HepG2 (cell line): ENCODE results near the gene PFKFB2. TPM values are rescaled to one million over a fixed set of nuclear protein-coding genes. Genes with fewer than 3 reads are reported as not detected.

ENCODE experiments used
- FOSL2 ChIP-seq: sonication (generic); formaldehyde crosslinking; IDR thresholded peaks from 2 replicates; pipeline ENCODE4 v1.4.0; 2020; ENCODE audit warnings: missing genetic modification reagents
- HNF4A ChIP-seq: sonication (generic); formaldehyde crosslinking; IDR thresholded peaks from 2 replicates; pipeline ENCODE4 v1.4.0; 2020; ENCODE audit warnings: missing genetic modification reagents
- IKZF4 ChIP-seq: sonication (generic); formaldehyde crosslinking; IDR thresholded peaks from 2 replicates; pipeline ENCODE4 v1.5.1; 2020; ENCODE audit warnings: borderline replicate concordance, mild to moderate bottlenecking, low read depth, missing genetic modification reagents; ENCODE audit errors: not compliant biosample characterization
- KLF15 ChIP-seq: sonication (generic); formaldehyde crosslinking; IDR thresholded peaks from 2 replicates; pipeline ENCODE4 v1.8.1; 2023; ENCODE audit warnings: borderline replicate concordance, mild to moderate bottlenecking, inconsistent platforms, missing genetic modification reagents, mixed read lengths
- MED8 ChIP-seq: sonication (generic); formaldehyde crosslinking; IDR thresholded peaks from 2 replicates; pipeline ENCODE4 v1.8.1; 2023; ENCODE audit warnings: mild to moderate bottlenecking, missing genetic modification reagents; ENCODE audit not compliant: insufficient replicate concordance
- NFKB2 ChIP-seq: sonication (generic); formaldehyde crosslinking; IDR thresholded peaks from 2 replicates; pipeline ENCODE4 v1.4.0; 2020; ENCODE audit warnings: missing genetic modification reagents, borderline replicate concordance
- SRF ChIP-seq: IDR thresholded peaks from 2 replicates; pipeline ENCODE4 v1.6.1; 2011; ENCODE audit warnings: mild to moderate bottlenecking, low read depth, low read length, moderate library complexity
- TARDBP ChIP-seq: sonication (generic); formaldehyde crosslinking; IDR thresholded peaks from 2 replicates; pipeline ENCODE4 v1.8.0; 2022; ENCODE audit warnings: mild to moderate bottlenecking, missing genetic modification reagents
- TBX2 ChIP-seq: sonication (generic); formaldehyde crosslinking; IDR thresholded peaks from 2 replicates; pipeline ENCODE4 v1.5.0; 2020; ENCODE audit warnings: missing genetic modification reagents, mild to moderate bottlenecking, borderline replicate concordance
- TOE1 ChIP-seq: sonication (generic); formaldehyde crosslinking; IDR thresholded peaks from 2 replicates; pipeline ENCODE4 v1.4.0; 2020; ENCODE audit warnings: mild to moderate bottlenecking, missing genetic modification reagents
- XBP1 ChIP-seq: sonication (generic); formaldehyde crosslinking; IDR thresholded peaks from 2 replicates; pipeline ENCODE4 v1.5.0; 2020; ENCODE audit warnings: missing genetic modification reagents
- ZBTB21 ChIP-seq: sonication (generic); formaldehyde crosslinking; IDR thresholded peaks from 2 replicates; pipeline ENCODE4 v1.4.0; 2020; ENCODE audit warnings: missing genetic modification reagents
- ZKSCAN5 ChIP-seq: sonication (generic); formaldehyde crosslinking; IDR thresholded peaks from 2 replicates; pipeline ENCODE4 v1.5.1; 2020; ENCODE audit warnings: mild to moderate bottlenecking, missing genetic modification reagents
- ZMYM3 ChIP-seq: sonication (generic); formaldehyde crosslinking; IDR thresholded peaks from 2 replicates; pipeline ENCODE4 v1.5.1; 2020; ENCODE audit warnings: mild to moderate bottlenecking, missing genetic modification reagents
- ZNF501 ChIP-seq: sonication (generic); formaldehyde crosslinking; IDR thresholded peaks from 2 replicates; pipeline ENCODE4 v1.5.1; 2020; ENCODE audit warnings: mild to moderate bottlenecking, moderate library complexity, missing genetic modification reagents
- ZNF570 ChIP-seq: sonication (generic); formaldehyde crosslinking; IDR thresholded peaks from 2 replicates; pipeline ENCODE4 v1.4.0; 2020; ENCODE audit warnings: mild to moderate bottlenecking, missing genetic modification reagents, borderline replicate concordance
- ZNF629 ChIP-seq: sonication (generic); formaldehyde crosslinking; conservative IDR thresholded peaks from 2 replicates; pipeline ENCODE4 v1.5.0; 2020; ENCODE audit warnings: missing genetic modification reagents
- ZNF652 ChIP-seq: IDR thresholded peaks from 2 replicates; pipeline ENCODE4 v1.6.1; 2016; ENCODE audit warnings: low read depth, borderline replicate concordance
- ZNF7 ChIP-seq: IDR thresholded peaks from 2 replicates; pipeline ENCODE4 v1.6.1; 2016; ENCODE audit warnings: missing biosample characterization, missing genetic modification reagents
- ZNF792 ChIP-seq: IDR thresholded peaks from 2 replicates; pipeline ENCODE4 v1.6.1; 2016
- polyA plus RNA-seq, 8 experiments: library from polyadenylated mRNA; depleted of rRNA in 3 of 8; stranded (reverse) in 7 of 8; unstranded in 1 of 8; fragments of >200 nt; fragmentation: Illumina TruSeq in 4 of 8; extraction: Trizol in 4 of 8; gene quantifications; 2 replicates each; pipeline versions ENCODE4 v1.2.1 to v1.2.3, GENCODE V29; 2011 to 2016; ENCODE audit warnings: low read depth in 4 of 8, missing spikeins in 1 of 8, mixed read lengths in 1 of 8; ENCODE audit not compliant: insufficient read depth in 1 of 8
- total RNA-seq, 5 experiments: library from RNA; depleted of rRNA; stranded (reverse); fragments of >200 nt; fragmentation: Illumina TruSeq; extraction: Trizol; gene quantifications; 2 replicates each; pipeline ENCODE4 v1.2.3, GENCODE V29; 2016; ENCODE audit warnings: low read depth in 1 of 5
- TF ChIP-seq, protein P1 (sequence below): IDR thresholded peaks from 2 replicates; pipeline ENCODE4 v1.6.1; 2016; ENCODE audit warnings: control low read depth
- TF ChIP-seq, protein P2 (sequence below): sonication (generic); formaldehyde crosslinking; IDR thresholded peaks from 2 replicates; pipeline ENCODE4 v1.4.0; 2020; ENCODE audit warnings: missing genetic modification reagents, borderline replicate concordance
- TF ChIP-seq, protein P3 (sequence below): IDR thresholded peaks from 2 replicates; pipeline ENCODE4 v1.6.1; 2012; ENCODE audit warnings: inconsistent platforms
- TF ChIP-seq, protein P4 (sequence below): sonication (generic); formaldehyde crosslinking; IDR thresholded peaks from 2 replicates; pipeline ENCODE4 v1.4.0; 2020; ENCODE audit warnings: missing genetic modification reagents, mild to moderate bottlenecking, borderline replicate concordance
- TF ChIP-seq, protein P5 (sequence below): sonication (generic); formaldehyde crosslinking; conservative IDR thresholded peaks from 2 replicates; pipeline ENCODE4 v1.8.0; 2022; ENCODE audit warnings: mild to moderate bottlenecking, moderate library complexity, missing genetic modification reagents

The PFKFB2 gene
- total and polyA plus RNA-seq, 2 of the 13 experiments (the other 11 are each of a cell fraction or from before 2014, with no cell fraction given), result 4.6 to 10.6 TPM

DNA sequence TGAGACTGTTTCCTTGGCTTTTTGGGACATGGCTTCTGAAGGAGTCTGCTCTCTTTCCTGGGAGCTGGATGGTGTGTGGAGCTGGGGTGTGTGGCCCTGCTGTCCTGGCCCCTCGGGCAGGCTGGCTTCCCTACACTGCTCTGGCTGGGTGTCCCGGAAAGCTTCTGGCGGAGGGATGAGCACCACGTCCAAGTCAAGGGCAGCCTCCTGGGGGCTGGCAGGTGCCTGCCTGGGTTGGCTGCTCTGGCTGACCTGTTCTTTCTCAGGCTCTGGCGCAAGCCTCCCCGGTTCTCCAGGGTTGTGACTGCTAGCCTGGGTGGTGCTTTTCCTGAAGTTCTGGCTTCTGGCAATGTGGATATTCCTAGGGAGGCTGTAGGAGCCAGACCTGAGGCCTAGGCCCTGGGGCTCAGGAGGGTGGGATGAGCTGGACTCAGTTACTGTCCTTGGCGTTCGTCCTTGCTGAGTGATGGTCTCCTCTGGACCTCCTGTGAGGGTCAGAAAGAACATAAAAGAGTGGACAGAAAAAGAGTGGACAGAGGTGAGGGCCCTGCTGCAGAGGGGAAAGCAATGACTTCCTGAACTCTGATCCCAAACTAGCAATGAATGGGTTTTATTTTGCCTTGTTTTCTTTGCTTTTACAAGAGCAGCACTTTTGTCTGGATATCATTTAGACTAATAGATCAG is 29.9 kb upstream of the PFKFB2 start (continued):
- TF ChIP-seq HNF4A (CRISPR knock-in tag), result peak; percentile 39
- TF ChIP-seq TARDBP (CRISPR knock-in tag), result no peak
- TF ChIP-seq ZNF7 (CRISPR knock-in tag), result peak; percentile 65; the same call in 1 of the 2 replicates
- TF ChIP-seq TOE1 (CRISPR knock-in tag), result no peak
- TF ChIP-seq, protein P1, sequence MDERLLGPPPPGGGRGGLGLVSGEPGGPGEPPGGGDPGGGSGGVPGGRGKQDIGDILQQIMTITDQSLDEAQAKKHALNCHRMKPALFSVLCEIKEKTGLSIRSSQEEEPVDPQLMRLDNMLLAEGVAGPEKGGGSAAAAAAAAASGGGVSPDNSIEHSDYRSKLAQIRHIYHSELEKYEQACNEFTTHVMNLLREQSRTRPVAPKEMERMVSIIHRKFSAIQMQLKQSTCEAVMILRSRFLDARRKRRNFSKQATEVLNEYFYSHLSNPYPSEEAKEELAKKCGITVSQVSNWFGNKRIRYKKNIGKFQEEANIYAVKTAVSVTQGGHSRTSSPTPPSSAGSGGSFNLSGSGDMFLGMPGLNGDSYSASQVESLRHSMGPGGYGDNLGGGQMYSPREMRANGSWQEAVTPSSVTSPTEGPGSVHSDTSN (CRISPR knock-in tag), result no peak
- no peak for TF ChIP-seq ZNF792 (CRISPR knock-in tag)
- no peak for TF ChIP-seq FOSL2 (CRISPR knock-in tag)
- TF ChIP-seq ZKSCAN5, result peak; percentile 79; the same call in 1 of the 2 replicates
- no peak for TF ChIP-seq ZNF570
- no peak for TF ChIP-seq ZMYM3 (CRISPR knock-in tag)
- no peak for TF ChIP-seq SRF
- TF ChIP-seq KLF15 (CRISPR knock-in tag), result no peak
- TF ChIP-seq NFKB2 (CRISPR knock-in tag), result no peak
- TF ChIP-seq, protein P2, sequence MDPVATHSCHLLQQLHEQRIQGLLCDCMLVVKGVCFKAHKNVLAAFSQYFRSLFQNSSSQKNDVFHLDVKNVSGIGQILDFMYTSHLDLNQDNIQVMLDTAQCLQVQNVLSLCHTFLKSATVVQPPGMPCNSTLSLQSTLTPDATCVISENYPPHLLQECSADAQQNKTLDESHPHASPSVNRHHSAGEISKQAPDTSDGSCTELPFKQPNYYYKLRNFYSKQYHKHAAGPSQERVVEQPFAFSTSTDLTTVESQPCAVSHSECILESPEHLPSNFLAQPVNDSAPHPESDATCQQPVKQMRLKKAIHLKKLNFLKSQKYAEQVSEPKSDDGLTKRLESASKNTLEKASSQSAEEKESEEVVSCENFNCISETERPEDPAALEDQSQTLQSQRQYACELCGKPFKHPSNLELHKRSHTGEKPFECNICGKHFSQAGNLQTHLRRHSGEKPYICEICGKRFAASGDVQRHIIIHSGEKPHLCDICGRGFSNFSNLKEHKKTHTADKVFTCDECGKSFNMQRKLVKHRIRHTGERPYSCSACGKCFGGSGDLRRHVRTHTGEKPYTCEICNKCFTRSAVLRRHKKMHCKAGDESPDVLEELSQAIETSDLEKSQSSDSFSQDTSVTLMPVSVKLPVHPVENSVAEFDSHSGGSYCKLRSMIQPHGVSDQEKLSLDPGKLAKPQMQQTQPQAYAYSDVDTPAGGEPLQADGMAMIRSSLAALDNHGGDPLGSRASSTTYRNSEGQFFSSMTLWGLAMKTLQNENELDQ (CRISPR knock-in tag), result no peak
- no peak for TF ChIP-seq ZNF501
- no peak for TF ChIP-seq ZNF652 (CRISPR knock-in tag)
- TF ChIP-seq, protein P3, sequence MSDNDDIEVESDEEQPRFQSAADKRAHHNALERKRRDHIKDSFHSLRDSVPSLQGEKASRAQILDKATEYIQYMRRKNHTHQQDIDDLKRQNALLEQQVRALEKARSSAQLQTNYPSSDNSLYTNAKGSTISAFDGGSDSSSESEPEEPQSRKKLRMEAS, result no peak
- no peak for TF ChIP-seq XBP1 (CRISPR knock-in tag)
- TF ChIP-seq, protein P4, sequence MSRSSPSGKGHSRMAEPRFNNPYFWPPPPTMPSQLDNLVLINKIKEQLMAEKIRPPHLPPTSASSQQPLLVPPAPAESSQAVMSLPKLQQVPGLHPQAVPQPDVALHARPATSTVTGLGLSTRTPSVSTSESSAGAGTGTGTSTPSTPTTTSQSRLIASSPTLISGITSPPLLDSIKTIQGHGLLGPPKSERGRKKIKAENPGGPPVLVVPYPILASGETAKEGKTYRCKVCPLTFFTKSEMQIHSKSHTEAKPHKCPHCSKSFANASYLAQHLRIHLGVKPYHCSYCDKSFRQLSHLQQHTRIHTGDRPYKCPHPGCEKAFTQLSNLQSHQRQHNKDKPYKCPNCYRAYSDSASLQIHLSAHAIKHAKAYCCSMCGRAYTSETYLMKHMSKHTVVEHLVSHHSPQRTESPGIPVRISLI (CRISPR knock-in tag), result no peak
- TF ChIP-seq, protein P5, sequence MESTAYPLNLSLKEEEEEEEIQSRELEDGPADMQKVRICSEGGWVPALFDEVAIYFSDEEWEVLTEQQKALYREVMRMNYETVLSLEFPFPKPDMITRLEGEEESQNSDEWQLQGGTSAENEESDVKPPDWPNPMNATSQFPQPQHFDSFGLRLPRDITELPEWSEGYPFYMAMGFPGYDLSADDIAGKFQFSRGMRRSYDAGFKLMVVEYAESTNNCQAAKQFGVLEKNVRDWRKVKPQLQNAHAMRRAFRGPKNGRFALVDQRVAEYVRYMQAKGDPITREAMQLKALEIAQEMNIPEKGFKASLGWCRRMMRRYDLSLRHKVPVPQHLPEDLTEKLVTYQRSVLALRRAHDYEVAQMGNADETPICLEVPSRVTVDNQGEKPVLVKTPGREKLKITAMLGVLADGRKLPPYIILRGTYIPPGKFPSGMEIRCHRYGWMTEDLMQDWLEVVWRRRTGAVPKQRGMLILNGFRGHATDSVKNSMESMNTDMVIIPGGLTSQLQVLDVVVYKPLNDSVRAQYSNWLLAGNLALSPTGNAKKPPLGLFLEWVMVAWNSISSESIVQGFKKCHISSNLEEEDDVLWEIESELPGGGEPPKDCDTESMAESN, result no peak
- TF ChIP-seq ZNF629 (CRISPR knock-in tag), result peak; percentile 61; the same call in 1 of the 2 replicates
- TF ChIP-seq IKZF4 (CRISPR knock-in tag), result no peak
- no peak for TF ChIP-seq ZBTB21 (CRISPR knock-in tag)
- no peak for TF ChIP-seq TBX2 (CRISPR knock-in tag)
- TF ChIP-seq MED8, result no peak
